ENCODE results near the gene CTNNB1. TPM values are rescaled to one million over a fixed set of nuclear protein-coding genes. Genes with fewer than 3 reads are reported as not detected.

Gene CTNNB1
- polyA plus RNA-seq, 1 donor from 2014 or later = 45.7 TPM

DNA sequence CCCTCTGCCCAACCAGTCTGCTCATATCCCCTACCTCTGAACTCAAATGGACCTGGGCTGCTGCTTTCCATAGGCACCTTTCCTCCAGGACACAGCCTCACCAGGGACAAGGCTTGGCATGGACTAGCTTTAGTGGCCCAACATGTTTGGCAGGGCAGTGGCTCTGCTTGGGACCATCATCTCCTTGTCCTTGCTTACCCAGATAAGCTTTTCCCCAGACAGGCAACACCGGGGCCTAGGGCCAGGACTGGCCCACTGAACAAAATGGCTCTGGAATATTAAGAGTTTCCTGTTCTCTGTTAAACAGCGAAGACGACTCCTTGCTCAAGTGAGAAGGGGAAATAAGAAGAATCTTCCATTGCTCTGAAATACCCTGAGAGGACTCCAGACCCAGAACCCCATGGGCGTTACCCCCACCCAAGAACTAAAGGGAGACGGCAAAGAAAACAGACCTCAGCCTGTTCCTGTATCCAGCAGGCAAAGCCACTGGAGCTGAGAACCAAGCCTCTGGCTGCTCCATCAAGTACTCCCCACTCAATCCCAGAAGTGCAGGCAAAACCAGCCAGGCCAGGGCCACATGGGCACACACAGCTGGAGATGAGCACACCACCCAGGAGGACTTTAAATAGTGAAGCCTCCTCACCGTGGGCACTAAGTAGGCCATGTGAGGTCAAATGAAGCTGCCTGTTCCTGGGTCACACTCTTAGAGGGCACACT lies 45.5 kb downstream of the CTNNB1 start:
- Mint-ChIP-seq H3K9me3 (no peaks in the 10 kb centered on the region), H3K27ac (peak overlapping the region in 1 of 3 donors; percentile 39), H3K4me3 (no peak overlapping the region), H3K36me3 (peaks cover 10% of the 10 kb centered on the region), H3K4me1 (peaks cover 0 to 3% (median 2%) of the 10 kb centered on the region in 3 donors), H3K27me3 (no peaks in the 10 kb centered on the region)

- Mint-ChIP-seq H3K27ac (peak overlapping the region in 1 of 3 donors; percentile 2), H3K4me1 (peaks cover 0 to 7% (median 3%) of the 10 kb centered on the region in 3 donors), H3K27me3 (no peaks in the 10 kb centered on the region), H3K4me3 (no peak overlapping the region), H3K9me3 (no peaks in the 10 kb centered on the region), H3K36me3 (peaks cover 10% of the 10 kb centered on the region)
These were observed 48.0 kb downstream of the CTNNB1 start for GRCh38 chr3:41247055-41248004.

DNA sequence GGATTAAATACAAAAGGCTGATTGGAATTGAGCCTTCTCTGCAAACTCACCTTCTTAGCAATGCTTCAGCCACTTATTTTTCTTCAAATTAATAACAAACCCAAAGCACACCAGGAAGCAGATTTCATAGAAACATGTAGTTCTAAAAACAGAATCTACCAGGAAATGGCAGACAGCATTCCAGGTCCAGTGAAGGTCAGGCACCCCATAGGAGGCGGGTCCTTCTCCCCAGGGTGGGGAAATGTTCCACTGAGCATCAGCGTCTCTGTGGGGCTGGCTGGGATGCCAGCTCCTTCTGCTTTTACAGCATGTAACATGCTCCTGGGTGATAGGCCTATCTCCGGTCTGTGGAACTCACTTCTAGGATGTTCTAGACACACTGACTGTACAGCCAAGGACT lies 49.2 kb downstream of the CTNNB1 start:
- Mint-ChIP-seq H3K27ac (peak overlapping the region in 1 of 3 donors; percentile 73), H3K4me3 (no peak overlapping the region), H3K36me3 (peaks cover 10% of the 10 kb centered on the region), H3K4me1 (peaks cover 0 to 7% (median 3%) of the 10 kb centered on the region in 3 donors), H3K27me3 (no peaks in the 10 kb centered on the region), H3K9me3 (no peaks in the 10 kb centered on the region)

DNA sequence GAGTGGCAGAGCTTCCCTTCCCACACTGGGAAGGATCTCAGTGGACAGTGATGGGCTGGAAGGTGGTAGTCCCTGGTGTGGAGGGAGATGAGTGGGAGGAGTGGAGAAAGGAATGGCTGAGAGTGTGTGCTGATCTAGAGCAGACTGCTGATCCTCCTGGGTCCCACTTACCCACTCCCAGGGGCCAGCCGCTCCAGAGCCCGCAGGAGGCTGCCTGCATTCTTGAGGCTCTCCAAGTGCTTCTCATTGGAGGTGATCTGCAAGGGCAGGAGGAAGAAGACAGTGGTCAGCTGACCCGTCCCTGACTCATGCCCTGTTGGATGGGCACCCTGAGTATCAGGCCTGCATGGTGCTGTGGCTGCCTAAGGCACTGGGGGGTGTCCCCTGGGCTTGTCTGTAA lies 50.0 kb downstream of the CTNNB1 start:
- no peaks in the 10 kb centered on the region for H3K27me3 Mint-ChIP-seq
- H3K4me3 Mint-ChIP-seq = no peak overlapping the region
- H3K27ac Mint-ChIP-seq = no peak overlapping the region
- peaks cover 11% of the 10 kb centered on the region for H3K36me3 Mint-ChIP-seq
- peaks cover 0 to 7% (median 3%) of the 10 kb centered on the region in 3 donors for H3K4me1 Mint-ChIP-seq
- H3K9me3 Mint-ChIP-seq = no peaks in the 10 kb centered on the region

- Mint-ChIP-seq H3K4me1 (peaks cover 0 to 5% (median 0%) of the 10 kb centered on the region in 3 donors), H3K4me3 (no peak overlapping the region), H3K36me3 (peaks cover 6% of the 10 kb centered on the region)
These were observed 51.5 kb downstream of the CTNNB1 start for GRCh38 chr3:41250825-41251224.

GRCh38 chr3:41251593-41251992 lies 52.3 kb downstream of the CTNNB1 start:
- Mint-ChIP-seq H3K36me3 (peaks cover 6% of the 10 kb centered on the region), H3K27me3 (no peaks in the 10 kb centered on the region), H3K4me3 (no peak overlapping the region), H3K4me1 (peaks cover 0 to 5% (median 0%) of the 10 kb centered on the region in 3 donors), H3K27ac (no peak overlapping the region), H3K9me3 (no peaks in the 10 kb centered on the region)

More at GRCh38 chr3:41250825-41251224, 51.5 kb downstream of the CTNNB1 start:
- no peak overlapping the region for H3K27ac Mint-ChIP-seq
- H3K9me3 Mint-ChIP-seq = no peaks in the 10 kb centered on the region
- no peaks in the 10 kb centered on the region for H3K27me3 Mint-ChIP-seq

GRCh38 chr3:41258239-41258800 lies 59.0 kb downstream of the CTNNB1 start:
- Mint-ChIP-seq H3K27me3 (no peaks in the 10 kb centered on the region), H3K36me3 (peaks cover 6% of the 10 kb centered on the region), H3K9me3 (no peaks in the 10 kb centered on the region), H3K27ac (no peak overlapping the region), H3K4me1 (no peaks in the 10 kb centered on the region), H3K4me3 (no peak overlapping the region)

DNA sequence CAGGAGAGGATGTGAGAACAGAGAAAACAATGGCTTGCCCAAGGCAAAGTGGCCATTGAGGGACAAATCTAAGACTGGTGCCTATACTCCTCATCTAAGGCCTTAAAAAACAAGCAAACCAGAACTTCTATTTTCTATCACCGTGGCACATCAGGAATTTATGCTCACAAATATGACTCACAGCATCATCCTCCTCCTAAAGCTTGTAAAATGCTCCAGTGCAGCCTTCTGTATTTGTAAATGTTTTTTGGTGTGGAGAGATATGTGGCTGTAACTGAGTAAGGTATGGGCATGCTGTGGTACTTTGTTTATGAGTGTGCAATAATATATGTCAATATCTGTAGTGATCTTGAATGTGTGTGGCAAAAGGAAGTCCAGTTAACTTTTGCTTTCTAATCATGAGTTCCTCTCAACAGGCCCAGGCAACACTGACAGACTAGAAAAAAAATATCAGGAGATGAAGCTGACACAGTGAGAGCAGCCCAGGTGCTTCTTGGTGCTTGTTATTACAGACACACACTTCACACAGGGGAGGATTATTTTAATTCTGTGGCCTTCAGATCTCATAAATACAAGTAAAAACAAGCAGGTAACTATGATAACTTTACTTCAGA lies 60.3 kb downstream of the CTNNB1 start:
- no peaks in the 10 kb centered on the region for H3K9me3 Mint-ChIP-seq
- peak overlapping the region in 1 of 3 donors; percentile 32 for H3K27ac Mint-ChIP-seq
- no peaks in the 10 kb centered on the region for H3K27me3 Mint-ChIP-seq
- H3K36me3 Mint-ChIP-seq = peaks cover 4% of the 10 kb centered on the region
- H3K4me3 Mint-ChIP-seq = no peak overlapping the region
- no peaks in the 10 kb centered on the region for H3K4me1 Mint-ChIP-seq

DNA sequence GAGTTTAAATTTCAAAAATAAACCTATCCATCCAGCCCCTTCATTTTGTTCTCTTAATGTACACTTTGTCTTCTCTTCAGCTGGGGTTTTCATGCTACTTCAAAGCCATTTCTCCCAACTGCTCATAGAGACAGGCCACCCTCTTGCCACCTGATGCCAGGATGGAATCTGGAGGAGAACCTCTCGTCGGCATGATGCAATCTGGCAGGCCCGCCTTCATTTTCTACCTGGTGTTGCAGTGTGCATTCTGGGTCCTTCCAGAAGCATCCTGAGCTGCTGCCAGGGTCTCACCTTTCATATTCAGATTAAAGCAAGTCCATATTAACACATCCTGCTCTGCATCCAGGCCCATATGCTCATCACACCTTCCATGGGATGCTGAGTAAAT lies 60.8 kb downstream of the CTNNB1 start:
- H3K9me3 Mint-ChIP-seq = no peaks in the 10 kb centered on the region
- peaks cover 4% of the 10 kb centered on the region for H3K36me3 Mint-ChIP-seq
- no peak overlapping the region for H3K4me3 Mint-ChIP-seq
- H3K27me3 Mint-ChIP-seq = no peaks in the 10 kb centered on the region
- no peaks in the 10 kb centered on the region for H3K4me1 Mint-ChIP-seq
- no peak overlapping the region for H3K27ac Mint-ChIP-seq

DNA sequence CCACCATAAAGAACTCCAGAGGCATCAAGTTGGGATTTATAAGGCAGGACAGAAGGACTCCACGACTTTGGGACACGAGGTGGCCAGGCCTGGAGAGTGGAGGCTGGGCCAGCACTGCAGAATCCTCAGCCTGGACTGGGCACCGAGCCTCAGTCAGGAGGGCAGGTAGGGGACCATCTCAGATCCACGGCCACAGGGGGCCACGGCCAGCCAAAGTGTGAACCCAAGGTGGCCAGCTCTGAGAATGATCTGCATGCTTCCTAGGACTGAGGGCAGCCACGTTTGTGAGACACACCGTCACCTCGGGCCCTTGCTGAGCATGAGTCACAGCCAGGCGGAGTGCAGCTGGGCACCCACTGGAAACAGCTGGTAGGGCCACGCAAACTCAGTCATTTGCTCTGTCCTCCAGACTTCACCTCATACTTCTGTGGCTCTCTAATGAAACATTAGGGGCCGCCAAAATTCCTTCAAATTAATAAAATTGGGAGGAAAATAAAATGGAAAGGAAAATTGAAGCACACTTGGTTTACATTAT lies 65.8 kb downstream of the CTNNB1 start:
- Mint-ChIP-seq H3K27ac (no peak overlapping the region), H3K9me3 (peaks cover 0 to 6% (median 3%) of the 10 kb centered on the region in 3 donors), H3K4me3 (no peak overlapping the region), H3K36me3 (peaks cover 6% of the 10 kb centered on the region), H3K27me3 (no peaks in the 10 kb centered on the region), H3K4me1 (no peaks in the 10 kb centered on the region)

DNA sequence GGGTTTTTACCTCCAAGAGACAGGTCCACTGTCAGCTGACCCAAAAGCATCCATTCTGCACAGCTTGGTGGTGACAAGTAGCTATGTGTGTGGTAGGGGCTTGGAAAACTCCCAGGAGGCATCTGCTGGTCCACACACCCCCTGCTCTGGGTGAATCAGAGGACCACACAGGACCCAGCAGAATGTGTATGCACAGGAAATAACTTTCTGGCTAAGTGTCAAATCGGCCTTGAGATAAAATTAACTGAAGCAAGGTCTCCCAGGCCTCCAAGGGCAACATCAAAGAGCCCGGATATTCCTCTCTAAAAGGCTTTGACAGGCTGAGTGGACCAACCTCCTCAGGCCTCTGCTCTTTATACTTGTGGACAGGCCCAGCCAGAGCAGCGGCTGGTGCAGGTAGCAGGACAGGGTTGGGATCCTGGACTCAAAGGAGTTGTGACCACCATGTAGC lies 66.5 kb downstream of the CTNNB1 start:
- H3K27me3 Mint-ChIP-seq = no peaks in the 10 kb centered on the region
- H3K9me3 Mint-ChIP-seq = peaks cover 0 to 9% (median 3%) of the 10 kb centered on the region in 3 donors
- H3K4me1 Mint-ChIP-seq = no peaks in the 10 kb centered on the region
- no peak overlapping the region for H3K27ac Mint-ChIP-seq
- H3K36me3 Mint-ChIP-seq = peaks cover 6% of the 10 kb centered on the region
- no peak overlapping the region for H3K4me3 Mint-ChIP-seq

DNA sequence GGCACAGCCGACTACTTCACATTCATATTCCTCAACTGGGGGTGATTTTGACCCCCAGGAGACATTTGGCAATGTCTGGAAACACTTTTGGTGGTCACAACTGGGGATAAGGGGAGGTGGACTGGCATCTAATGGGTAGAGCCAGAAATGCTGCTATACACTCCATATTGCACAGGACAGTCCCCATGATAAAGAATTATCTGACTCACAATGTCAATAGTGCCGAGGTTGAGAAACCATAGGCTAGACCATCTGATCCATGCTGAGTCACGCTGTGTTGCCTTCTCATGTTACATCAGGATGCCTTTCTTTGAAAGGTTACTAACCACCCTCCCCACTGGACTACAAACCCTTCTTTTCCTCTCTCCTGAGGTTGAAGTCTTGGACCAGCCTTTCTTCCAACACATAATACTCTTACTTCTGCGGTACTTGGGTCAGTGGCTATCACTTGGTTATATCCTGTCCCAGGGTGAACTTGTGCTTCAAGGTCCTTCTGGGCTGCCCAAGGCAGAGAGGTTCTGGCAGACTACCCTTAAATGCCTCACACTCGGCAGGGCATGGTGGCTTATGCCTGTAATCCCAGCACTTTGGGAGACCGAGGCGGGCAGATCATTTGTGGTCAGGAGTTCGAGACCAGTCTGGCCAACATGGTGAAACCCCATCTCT lies 68.8 kb downstream of the CTNNB1 start:
- H3K36me3 Mint-ChIP-seq = peaks cover 6% of the 10 kb centered on the region
- H3K27ac Mint-ChIP-seq = no peak overlapping the region
- no peaks in the 10 kb centered on the region for H3K4me1 Mint-ChIP-seq
- H3K27me3 Mint-ChIP-seq = no peaks in the 10 kb centered on the region
- H3K4me3 Mint-ChIP-seq = no peak overlapping the region
- peaks cover 2 to 22% (median 3%) of the 10 kb centered on the region in 3 donors for H3K9me3 Mint-ChIP-seq

DNA sequence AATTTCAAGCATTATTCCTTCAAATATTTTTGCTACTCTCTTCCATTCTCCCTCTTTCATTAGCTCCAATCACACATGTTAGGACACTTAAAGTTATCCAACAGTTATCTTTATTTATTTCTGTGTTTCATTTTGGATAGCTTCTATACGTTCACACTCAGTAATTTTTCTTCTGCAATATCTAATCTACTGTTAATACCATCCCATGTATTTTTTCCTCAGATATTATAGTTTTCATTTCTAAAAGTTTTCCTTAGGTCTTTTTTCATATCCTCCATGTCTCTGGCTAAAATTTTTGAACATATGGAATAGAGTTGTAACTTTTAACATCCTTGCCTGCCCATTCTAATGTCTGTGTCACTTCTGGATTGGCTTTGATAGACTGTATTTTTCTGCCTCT lies 73.4 kb downstream of the CTNNB1 start:
- Mint-ChIP-seq H3K36me3 (peaks cover 12% of the 10 kb centered on the region), H3K9me3 (peaks cover under 1 to 16% (median 2%) of the 10 kb centered on the region in 3 donors), H3K27me3 (no peaks in the 10 kb centered on the region), H3K27ac (no peak overlapping the region), H3K4me1 (no peaks in the 10 kb centered on the region), H3K4me3 (no peak overlapping the region)
